D721Med (cell line): ENCODE measurements around the gene RIPOR1.

Source experiments
- DNase-seq: peaks from one replicate; pipeline ENCODE4 v3.0.0; 2011; ENCODE audit warnings: low spot score; ENCODE audit not compliant: insufficient read length
- FAIRE-seq: peaks from 2 replicates; lab custom pipeline; 2011; peaks lifted over from hg19 to GRCh38; lab: Jason Lieb, UNC
- TF ChIP-seq, protein P1 (sequence below): IDR thresholded peaks from 2 replicates; pipeline ENCODE4 v1.5.1; 2012; ENCODE audit warnings: mild to moderate bottlenecking, control low read depth; ENCODE audit not compliant: insufficient read depth; ENCODE audit errors: missing control alignments

RIPOR1 gene

DNA sequence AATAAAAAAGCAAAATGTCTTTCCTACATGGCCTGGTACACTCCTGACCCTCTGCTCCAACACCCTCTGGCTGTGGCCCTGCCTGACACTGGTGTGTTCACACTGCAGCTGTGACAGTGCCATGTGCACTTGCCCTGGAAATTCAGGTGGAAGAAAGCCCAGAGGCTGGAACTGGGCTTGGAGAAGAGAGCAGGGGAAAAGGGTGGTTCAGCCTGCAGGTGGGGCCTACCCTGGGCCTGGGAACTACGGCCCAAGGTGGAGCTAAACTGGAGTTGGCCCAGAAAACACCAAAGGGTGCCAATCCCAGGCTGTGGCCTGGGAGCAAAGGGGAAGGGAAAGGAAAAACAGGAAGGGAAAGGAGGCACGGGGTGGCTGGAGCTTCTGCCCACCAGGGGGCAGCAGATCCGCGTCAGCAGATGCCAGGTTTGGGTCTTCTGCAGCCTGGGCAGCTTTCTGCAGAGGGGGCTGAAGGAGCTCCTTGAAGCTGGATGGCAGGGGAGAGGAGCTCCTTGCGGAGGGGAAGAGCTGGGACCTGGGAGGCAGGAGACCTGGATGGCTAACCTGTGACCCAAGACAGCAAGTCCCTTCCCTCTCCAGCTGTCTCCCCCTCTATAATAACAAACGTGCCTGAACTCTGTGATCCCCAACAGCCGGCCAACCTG lies 18.3 kb downstream of the RIPOR1 start:
- TF ChIP-seq, protein P1, sequence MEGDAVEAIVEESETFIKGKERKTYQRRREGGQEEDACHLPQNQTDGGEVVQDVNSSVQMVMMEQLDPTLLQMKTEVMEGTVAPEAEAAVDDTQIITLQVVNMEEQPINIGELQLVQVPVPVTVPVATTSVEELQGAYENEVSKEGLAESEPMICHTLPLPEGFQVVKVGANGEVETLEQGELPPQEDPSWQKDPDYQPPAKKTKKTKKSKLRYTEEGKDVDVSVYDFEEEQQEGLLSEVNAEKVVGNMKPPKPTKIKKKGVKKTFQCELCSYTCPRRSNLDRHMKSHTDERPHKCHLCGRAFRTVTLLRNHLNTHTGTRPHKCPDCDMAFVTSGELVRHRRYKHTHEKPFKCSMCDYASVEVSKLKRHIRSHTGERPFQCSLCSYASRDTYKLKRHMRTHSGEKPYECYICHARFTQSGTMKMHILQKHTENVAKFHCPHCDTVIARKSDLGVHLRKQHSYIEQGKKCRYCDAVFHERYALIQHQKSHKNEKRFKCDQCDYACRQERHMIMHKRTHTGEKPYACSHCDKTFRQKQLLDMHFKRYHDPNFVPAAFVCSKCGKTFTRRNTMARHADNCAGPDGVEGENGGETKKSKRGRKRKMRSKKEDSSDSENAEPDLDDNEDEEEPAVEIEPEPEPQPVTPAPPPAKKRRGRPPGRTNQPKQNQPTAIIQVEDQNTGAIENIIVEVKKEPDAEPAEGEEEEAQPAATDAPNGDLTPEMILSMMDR = peak; percentile 95
- FAIRE-seq (no peak), DNase-seq (peak; percentile 71)

DNA sequence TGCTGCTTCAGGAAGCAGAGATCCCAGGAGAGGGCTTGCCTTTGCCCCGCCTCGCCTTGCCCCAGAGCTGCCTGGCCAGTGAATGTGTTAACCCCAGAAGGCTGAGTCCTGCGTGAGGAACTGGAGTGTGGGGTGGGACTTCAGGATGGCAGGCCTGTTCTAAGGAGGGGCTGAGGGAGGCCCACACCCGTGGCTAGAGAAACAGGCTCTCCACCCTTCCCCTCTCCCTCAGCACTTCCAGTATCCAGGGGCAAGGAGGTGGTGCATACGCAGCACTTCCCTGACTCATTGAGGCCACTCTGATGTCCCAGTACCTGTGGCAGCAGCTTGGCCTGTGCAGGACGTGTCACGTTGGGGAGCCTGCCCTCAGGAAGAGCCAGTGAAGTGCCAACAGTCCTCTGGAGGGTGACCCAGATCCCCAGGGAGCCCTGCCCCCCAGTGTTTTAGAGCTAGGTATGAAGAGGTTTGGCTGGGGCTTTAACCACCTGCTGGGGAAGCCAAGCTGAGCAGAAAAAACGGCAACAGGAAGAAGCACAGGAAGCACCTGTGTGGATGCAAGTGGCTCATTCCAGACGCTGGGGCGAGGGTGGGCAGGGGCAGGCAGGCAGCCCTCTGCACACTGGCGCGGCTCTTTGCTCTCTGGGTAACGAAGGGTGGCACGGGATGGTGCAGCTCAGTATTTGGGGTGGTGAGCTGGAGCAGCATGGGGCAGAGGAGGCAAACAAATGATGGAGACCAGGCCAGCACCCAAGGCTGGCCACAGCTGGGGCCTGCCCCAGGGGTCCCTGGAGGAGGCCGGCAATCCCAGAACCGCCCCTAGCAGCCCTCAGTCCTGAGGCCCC lies 19.0 kb downstream of the RIPOR1 start:
- FAIRE-seq = no peak
- DNase-seq = no peak
- TF ChIP-seq, protein P1 = no peak

DNA sequence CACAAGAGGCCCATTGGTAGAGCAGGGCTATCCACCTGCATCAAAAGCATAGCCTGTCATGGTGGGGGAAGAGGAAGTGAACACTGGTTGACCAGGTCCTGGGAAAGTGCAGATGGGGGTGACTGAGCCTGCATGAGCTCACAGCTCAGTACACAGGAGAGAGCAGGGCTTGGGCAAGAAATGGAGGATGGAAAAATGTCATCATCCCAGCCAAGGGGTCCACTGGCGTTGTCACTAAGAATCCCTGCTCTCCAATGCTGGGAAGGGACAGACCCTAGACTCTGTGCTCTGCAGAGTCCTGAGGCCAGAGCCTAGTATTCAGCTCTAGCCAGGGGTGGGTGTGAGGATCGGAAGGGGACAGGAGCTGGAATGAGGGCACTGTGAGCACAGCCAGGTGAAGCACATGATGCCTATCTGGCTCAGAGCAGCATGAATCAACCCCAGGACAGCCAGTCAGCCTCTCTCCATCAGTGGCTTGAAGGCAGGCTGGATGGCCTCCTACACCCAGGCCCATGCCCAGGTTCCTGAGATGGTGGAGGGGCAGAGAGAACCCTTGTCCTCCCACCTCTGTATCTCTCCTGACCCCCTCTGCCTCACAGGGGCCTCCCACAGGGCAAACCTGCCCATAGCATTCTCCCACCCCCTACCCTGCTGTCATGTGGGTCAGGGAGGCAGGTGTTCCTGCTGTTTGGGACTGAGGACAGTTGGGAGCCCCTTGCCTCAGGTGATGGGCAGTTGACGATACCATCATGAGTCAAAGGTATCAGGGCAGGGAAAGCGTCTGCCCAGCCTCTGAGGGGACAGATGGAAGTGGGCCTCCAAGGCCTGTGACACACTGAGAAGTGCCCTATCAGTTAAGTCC lies 19.9 kb downstream of the RIPOR1 start:
- TF ChIP-seq, protein P1 = no peak
- no peak for FAIRE-seq

DNA sequence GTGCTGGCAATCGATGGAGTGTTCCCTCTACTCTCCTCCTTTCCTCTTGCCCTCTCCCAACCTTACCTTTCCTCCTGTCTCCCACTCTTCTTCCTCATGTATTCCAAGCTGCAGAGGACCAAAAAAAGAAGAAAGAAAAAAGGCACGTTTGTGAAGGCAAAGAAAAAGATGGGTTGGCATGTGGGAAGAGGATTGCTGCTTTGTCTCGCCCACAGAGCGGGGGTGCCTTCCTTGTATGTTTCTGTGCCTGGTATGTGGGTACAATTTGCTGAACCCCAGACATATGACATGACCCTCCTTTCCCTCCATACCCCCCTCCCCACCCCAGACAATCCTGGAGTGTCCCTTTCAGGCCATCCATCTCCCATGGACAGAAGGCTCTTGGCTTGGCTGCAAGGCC lies 20.6 kb downstream of the RIPOR1 start:
- TF ChIP-seq, protein P1 = no peak
- DNase-seq (no peak), FAIRE-seq (no peak)

More for the DNA sequence above, 19.9 kb downstream of the RIPOR1 start:
- DNase-seq = no peak

DNA sequence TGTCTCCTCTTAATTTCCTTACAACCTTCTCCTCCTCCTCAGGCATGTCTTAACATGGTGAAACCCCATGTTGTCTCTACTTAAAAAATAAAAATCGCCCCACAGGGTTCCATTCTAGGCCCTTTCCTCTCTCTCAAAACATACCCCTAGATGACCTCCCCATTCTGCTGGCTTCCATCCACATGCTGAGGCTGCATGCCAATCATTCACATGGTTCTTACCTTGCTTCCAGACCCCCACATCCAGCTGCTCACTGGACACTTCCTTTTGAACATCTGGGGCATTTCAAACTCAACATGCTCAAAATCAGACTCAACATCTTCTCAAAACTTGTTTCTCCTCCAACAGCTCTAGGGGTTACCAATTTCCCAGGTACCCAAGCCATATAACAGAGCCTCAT lies 21.3 kb downstream of the RIPOR1 start:
- DNase-seq (no peak), FAIRE-seq (no peak)
- TF ChIP-seq, protein P1 = no peak

DNA sequence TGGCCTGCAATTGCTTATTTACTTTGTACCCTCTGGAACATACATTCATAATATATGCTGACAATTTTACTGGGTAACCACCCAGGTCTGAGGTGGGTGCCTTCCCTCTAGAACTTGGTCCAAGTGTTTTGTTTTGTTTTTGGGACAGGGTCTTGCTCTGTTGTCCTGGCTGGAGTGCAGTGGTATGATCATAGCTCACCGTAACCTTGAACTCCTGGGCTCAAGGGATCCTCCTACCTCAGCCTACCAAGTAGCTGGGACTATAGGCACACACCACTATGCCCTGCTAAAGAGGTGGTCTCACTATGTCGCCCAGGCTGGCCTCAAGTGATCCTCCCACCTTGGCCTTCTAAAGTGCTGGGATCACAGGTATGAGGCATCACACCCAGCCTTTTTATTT lies 22.5 kb downstream of the RIPOR1 start:
- DNase-seq (no peak), FAIRE-seq (no peak)
- TF ChIP-seq, protein P1 = no peak
